NCI-H1417 (cell line): Measurements from ENCODE around the gene TTK.

ENCODE experiments used
- DNase-seq, 3 experiments: peaks; one replicate each; lab custom pipeline; 2025; lab: John Stamatoyannopoulos, UW

Gene TTK

GRCh38 chr6:80004173-80005072 lies at the start of gene TTK:
TTK (plus strand) TSS chr6:80004649; CDS start chr6:80005844, 1,195 bp downstream.
- peak; percentile 95 to 97 (median 95) for DNase-seq

DNA sequence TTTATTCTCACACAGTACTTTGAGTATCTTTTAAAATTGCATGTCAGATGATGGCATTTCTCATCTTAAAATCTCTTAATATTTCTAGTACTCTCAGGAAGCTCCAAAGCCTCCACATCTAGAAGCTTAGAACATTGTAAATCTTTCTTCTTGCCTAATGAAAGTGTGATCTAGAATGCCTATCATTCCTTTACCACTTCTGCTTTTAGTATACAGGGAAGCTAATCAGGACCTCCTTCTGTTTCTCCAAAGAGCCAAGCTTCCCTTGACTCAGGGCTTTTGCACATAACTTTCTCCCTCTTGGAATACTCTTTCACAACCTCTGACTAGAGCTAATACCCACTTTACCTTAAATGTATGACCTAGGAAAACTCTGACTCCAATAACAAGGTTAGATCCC lies 49.6 kb upstream of the TTK start:
- no peak for DNase-seq

DNA sequence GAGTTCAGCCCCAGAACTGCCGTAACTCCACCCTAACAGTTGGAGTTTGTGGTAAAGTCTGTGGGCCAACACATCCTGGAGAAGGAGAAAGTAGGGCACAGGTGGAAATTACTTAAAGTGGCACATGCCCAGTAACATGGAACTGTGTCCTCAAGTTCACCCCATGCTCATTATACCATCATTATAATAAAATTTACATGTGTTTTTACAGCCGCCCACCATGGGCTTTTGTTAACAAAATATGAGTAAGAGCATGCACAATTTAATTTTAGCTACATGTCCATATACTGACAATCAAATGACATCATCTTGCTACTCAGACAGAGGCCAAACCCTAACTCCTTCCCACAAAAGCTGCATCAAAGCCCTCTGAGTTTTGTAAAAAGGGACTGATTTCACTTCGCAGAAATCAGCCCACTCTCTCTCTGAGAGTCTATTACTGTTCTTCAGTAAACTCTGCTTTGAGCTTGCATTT lies 39.8 kb upstream of the TTK start:
- no peak for DNase-seq

DNA sequence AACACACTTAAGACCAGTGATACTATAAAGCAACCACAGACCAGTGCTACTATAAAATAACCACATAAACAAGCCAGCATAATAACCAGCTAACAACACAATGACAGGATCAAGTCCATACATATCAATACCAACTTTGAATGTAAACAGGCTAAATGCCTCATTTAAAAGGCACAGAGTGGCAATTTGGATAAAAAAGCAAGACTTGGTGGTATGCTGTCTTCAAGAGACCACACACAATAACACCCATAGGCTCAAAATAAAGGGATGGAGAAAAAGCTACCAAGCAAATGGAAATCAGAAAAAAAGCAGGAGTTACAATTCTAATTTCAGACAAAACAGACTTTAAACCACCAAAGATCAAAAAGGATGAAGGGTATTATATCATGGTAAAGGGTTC lies 37.3 kb upstream of the TTK start:
- no peak for DNase-seq

DNA sequence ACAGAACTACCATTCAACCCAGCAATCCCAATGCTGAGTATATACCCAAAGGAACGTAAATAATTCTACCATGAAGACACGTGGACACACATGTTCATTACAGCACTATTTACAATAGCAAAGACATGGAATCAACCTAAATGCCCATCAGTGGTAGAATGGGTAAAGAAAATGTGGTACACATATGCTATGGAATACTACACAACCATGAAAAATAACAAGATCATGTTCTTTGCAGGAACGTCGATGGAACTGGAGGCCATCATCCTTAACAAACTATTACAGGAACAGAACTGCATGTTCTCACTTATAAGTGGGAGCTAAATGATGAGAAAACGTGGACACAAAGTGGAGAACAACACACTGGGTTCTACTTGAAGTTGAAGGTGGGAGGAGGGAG lies 34.7 kb upstream of the TTK start:
- no peak for DNase-seq

DNA sequence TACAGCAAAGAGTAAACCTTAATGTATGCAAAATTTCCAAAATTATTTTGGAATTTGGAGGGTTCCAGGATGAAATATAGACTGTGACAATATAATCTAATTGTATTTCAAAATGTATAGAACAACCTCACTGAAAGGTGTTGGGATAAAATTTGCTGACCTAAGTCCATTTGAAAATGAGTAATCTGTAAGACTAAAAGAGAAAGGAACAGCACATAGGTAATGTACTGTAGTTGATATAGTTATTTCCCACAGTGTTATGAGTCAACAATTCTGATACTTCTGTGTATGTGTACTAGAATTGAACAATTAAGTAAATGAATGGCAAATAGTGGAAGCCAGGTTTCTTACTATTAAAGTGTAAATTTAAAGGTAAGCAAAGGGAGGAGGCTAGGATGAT lies 33.3 kb upstream of the TTK start:
- no peak for DNase-seq

DNA sequence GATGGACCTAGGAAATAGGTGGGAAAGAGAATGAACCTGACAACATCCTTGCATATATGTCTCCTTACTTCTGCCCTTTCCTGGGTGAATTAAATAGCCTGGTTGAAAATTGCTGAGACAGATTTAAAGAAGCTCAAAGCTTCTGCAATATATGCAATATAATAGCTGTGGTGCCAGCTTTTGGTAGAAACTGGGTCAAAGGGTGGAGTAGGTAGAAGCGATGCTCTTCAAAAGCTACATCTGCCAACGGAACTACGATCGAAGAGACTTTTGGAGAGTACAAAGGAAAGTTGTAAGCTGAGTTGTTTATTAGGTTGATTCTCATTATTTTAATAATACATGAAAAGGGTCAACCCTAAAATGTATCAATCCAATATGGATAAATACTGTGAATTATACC lies 22.8 kb upstream of the TTK start:
- no peak for DNase-seq

DNA sequence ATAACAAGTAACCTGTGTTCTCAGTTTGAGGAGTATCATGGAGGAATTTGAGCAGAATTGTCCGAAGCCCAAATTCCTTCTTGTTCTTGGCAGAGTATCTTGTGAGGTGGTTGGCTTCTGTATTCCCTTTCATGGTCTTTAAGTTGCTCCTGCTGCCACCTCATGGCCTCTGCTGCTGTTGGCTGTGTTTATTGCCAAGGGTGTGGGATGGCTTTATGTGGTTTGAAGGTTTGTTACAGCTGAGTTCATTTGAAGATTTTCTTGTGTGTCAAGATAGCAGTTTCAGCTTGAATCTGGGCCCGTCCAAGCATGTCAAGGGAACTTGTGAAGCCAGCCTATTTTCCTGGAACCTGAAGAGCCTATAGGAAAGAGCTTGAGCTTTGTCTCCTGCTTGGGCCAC lies 20.2 kb upstream of the TTK start:
- peak in 1 of 3 experiments; percentile 70 for DNase-seq

DNA sequence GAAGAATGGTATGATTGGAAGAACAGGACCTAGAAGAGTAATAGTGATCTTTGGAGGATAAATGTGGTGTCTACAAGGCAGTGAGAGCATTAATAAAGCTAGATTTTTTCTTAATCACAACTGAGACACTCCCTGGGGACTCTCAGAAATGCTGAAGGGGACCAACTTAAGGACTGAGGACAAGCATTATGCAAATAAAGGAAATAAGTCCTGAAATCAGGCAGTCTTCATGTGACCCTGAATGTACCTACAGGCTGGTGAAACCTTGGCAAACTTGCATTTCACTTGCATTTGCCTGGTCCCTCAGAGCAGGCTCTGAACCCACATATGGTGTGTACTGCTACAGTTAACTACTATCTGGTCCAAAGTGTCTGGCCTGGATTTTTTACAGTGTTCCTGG lies 19.3 kb upstream of the TTK start:
- no peak for DNase-seq

- DNase-seq: no peak
Observed at GRCh38 chr6:79989641-79990040, 14.8 kb upstream of the TTK start.

DNA sequence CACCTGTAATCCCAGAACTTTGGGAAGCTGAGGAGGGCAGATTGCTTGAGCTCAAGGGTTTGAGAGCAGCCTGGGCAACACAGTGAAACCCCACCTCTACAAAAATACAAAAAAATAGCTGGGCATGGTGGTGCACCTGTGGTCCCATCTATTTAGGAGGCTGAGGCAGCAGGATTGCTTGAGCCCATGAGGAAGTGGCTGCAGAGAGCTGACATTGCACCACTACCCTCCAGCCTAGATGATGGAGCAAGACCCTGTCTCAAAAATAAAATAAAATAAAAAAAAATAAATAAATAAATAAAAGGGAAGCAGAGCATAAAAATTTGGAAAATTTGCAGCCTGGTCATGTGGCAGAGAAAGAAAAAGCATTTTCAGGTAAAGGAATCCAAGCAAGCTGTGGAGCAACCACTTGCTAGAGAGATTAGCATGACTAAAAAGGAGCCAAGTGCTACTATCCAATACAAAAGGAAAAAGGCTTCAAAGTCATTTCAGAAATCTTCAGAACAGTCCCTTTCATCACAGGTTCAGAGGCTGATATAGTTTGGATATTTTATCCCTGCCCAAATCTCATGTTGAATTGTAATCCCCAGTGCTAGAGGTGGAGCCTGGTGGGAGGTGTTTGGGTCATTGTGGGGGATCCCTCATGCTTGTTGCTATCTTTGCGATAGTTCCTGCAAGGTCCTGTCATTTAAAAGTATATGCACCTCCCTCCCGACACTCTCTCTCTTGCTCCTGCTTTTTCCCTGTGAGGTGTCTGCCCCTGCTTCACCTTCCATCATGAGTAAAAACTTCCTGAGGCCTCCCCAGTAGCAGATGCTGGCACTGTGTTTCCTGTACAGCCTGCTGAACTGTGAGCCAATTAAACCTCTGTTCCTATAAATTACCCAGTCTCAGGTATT lies 11.2 kb upstream of the TTK start:
- no peak for DNase-seq

- no peak for DNase-seq
Observed at GRCh38 chr6:79993911-79994309, 10.5 kb upstream of the TTK start.

- DNase-seq: no peak
Observed at GRCh38 chr6:79997728-79998127, 6.7 kb upstream of the TTK start.

DNA sequence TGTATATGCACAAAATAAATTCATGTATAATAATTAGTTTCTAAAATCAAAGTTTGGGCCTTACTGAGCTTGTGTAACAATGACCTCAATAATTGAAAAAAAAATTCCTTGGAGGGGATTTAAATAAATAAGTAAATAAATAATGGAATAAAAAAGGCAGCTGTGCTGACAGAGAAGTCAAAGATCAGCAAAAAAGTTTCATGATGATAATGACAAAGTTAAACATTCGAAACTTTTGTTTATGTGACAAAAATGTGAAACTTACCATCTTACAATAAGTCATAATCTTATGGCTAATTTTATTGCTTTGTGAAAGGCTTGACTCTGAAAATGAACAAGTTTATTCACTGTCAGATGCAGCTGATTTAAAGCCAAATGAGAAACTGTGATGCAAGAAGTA lies 3.1 kb upstream of the TTK start:
- no peak for DNase-seq

- DNase-seq: peak in 2 of 3 experiments; percentile 65 to 73
Observed at GRCh38 chr6:80003826-80004172, 650 bp upstream of the TTK start.

DNA sequence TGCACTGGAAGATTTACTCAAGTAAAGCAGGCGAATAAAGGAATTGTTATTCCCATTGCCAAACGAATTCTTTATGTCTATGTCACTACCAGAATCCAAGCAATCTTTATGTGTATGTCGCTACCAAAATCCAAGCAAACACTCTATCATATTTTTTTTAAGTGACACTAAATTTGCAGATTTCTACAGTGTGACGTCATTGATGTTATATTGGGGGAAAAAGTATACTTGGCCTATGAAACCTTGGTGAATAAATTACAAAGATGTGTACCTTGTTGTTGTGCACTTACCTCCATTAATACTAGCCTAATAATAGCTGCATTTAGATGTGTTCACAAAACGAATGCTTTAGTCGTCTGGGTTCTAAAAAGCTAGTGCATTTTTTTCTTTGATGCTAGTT lies 957 bp downstream of the TTK start:
- no peak for DNase-seq

DNA sequence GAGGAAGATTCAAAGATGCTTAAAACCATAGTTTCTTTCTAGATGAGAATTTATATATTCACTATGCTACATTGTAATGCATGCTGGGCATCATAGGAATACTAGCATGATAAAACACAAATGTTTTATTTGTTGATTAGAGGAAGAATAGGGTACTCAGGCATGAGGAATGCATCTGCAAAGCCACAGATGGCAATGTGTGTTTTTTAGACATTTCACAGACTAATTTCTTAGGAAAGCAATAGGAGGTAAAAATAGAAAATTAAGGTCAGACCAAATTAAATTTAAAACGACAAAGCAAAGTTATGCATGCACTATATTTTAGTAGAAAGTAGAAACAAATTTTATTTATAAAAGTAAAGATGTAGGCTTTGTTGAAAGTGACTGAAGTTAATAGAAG lies 2.1 kb downstream of the TTK start:
- no peak for DNase-seq

DNA sequence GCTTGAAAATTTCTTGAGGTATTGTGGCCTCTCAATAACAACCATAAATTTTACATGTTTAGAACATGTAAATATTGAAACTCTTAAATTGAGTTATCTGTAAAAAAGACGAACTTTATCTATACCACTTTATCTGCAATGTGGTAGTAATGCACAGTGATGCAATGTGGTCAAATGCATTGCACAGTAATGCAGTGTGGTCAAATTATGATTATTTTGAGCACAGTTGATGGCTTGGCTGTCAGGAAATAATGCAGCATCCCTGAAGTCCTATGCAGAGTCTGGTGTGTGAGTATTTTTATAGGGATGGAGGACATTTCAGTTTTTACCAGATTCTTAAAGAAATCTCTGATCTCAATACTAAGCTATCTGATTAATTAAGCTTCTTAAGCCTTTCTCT lies 5.1 kb downstream of the TTK start:
- DNase-seq: no peak

DNA sequence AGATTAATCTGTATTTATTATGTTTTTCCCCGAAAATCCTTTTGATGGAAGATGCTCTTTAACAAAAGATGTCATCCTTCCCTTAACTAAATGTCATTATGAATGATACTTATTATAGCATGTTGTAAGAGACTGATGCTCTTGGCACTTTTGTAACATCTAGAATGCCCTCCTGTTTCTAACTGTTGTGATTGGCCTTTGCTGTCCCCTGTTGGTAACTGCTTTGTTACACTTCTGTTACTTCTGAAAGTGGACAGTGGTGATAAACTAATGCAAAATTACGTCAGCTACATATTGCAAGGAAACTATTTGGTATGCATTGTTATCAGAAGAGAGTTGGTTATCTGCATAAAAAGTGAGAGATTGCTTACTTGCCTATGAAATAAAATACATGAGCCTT lies 5.8 kb downstream of the TTK start:
- DNase-seq: no peak

- no peak for DNase-seq
Observed at GRCh38 chr6:80015839-80016435, 11.5 kb downstream of the TTK start.

GRCh38 chr6:80020381-80021120 lies 16.1 kb downstream of the TTK start:
- DNase-seq: no peak

DNA sequence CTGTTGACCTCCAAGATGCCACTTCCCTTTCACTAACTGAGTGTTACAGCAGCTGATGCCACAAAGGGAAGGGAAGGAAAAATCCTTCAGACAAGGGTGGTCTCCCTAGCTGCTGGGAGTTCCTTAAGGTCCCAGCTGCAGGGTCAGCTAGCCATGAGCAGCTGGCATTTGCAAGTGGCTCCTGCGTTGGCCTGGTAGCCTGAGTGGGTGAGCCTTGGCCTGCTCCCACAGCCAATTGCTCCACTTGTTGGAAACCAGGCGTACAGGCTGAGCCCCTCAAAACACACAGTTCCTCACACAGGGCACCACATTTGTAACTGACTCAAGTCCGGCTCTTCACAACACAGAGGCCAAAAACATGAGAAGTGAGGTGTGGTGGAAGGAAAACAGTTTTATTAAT lies 16.7 kb downstream of the TTK start:
- no peak for DNase-seq
